ENCODE results near the gene SPATS2.

DNA sequence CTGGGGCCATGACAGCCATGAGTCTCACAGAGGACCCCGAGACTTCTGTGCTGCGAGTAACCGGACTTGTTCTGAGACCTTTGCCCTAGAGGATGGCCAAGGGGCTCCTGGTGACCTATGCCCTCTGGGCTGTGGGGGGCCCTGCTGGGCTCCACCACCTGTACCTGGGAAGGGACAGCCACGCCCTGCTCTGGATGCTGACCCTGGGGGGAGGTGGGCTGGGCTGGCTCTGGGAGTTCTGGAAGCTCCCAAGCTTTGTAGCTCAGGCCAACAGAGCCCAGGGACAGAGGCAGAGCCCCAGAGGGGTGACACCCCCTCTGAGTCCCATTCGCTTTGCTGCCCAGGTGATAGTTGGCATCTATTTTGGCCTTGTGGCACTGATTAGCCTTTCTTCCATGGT, 18.5 kb upstream of the SPATS2 start:
- TF ChIP-seq, protein P1, sequence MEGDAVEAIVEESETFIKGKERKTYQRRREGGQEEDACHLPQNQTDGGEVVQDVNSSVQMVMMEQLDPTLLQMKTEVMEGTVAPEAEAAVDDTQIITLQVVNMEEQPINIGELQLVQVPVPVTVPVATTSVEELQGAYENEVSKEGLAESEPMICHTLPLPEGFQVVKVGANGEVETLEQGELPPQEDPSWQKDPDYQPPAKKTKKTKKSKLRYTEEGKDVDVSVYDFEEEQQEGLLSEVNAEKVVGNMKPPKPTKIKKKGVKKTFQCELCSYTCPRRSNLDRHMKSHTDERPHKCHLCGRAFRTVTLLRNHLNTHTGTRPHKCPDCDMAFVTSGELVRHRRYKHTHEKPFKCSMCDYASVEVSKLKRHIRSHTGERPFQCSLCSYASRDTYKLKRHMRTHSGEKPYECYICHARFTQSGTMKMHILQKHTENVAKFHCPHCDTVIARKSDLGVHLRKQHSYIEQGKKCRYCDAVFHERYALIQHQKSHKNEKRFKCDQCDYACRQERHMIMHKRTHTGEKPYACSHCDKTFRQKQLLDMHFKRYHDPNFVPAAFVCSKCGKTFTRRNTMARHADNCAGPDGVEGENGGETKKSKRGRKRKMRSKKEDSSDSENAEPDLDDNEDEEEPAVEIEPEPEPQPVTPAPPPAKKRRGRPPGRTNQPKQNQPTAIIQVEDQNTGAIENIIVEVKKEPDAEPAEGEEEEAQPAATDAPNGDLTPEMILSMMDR (conservative IDR thresholded peaks at IDR 0.05; ENCODE audit: low read depth, low read length): no peak
- TF ChIP-seq POLR2A (IDR thresholded peaks at IDR 0.05; ENCODE audit: low read depth, low read length): no peak

Measured in IMR-90 (cell line).